ENCODE results near the gene COMMD7. TPM values are rescaled to one million over a fixed set of nuclear protein-coding genes. Genes with fewer than 3 reads are reported as not detected.

Gene COMMD7
- total RNA-seq, 1 experiment from 2014 or later: 23.5 TPM

DNA sequence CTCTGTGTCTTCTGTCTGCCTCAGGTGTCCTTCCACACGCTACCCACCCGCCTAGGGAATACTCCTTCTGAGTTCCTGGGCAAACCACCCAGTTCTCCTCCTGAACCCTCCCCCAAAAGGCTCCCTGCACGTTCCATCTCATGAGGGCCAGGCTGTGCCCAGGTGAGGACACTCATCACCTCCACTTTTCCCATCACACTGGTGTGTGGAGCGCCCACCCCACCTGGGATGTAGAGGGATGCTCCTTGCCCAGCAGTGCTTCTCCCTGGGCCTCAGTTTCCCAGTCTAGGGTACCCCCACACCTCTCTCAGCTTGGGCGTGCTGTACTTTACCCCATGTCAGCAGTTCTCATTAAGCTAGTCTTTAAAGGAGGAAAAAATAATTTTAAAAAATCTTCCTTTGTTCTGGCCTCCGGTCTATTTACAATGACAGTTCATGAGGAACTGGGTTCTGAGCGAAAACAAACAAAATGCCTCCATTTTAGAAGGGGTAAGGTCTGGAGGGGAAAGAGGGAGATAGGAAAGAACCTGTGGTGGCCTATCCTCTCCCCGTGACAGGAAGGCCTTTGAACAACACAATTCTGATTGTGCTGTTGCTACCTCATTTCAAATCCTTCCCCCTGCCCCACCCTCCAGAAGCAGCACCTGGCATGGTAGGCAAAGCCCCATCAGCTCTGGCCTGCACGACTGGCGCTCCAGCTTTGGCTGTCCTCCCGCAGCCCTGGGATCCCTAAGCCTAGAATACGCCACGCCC is 67.9 kb downstream of the COMMD7 start:
- ChIA-PET POLR2A (ENCODE audit: low non-redundant PET) (no interaction called here), CTCF (interaction anchor here (0.6 kb wide), 1 partner anchor 103 kb away, joined by 3 read pairs; no protein-coding TSS in a partner anchor)
- H3K9me3 ChIP-seq (ENCODE audit: low read depth, low read length, poor library complexity, severe bottlenecking): no peaks in the 10 kb centered on the region
- no peaks in the 10 kb centered on the region for H3K27me3 ChIP-seq (replicated peaks; ENCODE audit: insufficient read depth, low read depth, low read length, poor library complexity)
- no peak for DNase-seq (ENCODE audit: low spot score)
- TF ChIP-seq EZH2 (IDR thresholded peaks at IDR 0.05; ENCODE audit: borderline replicate concordance, low read depth, low read length, poor library complexity, severe bottlenecking): no peak
- TF ChIP-seq, protein P1, sequence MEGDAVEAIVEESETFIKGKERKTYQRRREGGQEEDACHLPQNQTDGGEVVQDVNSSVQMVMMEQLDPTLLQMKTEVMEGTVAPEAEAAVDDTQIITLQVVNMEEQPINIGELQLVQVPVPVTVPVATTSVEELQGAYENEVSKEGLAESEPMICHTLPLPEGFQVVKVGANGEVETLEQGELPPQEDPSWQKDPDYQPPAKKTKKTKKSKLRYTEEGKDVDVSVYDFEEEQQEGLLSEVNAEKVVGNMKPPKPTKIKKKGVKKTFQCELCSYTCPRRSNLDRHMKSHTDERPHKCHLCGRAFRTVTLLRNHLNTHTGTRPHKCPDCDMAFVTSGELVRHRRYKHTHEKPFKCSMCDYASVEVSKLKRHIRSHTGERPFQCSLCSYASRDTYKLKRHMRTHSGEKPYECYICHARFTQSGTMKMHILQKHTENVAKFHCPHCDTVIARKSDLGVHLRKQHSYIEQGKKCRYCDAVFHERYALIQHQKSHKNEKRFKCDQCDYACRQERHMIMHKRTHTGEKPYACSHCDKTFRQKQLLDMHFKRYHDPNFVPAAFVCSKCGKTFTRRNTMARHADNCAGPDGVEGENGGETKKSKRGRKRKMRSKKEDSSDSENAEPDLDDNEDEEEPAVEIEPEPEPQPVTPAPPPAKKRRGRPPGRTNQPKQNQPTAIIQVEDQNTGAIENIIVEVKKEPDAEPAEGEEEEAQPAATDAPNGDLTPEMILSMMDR (conservative IDR thresholded peaks at IDR 0.05; ENCODE audit: low read depth, low read length): no peak
- H3K4me3 ChIP-seq (ENCODE audit: low read depth, low read length, poor library complexity, severe bottlenecking): no peak overlapping the region
- intact Hi-C loops (cut with micrococcal nuclease; ENCODE audit: unreplicated experiment): loop anchor here (10.0 kb wide), 1 partner anchor 269 kb away; no protein-coding TSS in a partner anchor
- H3K27ac ChIP-seq (ENCODE audit: low read depth, low read length, poor library complexity, severe bottlenecking): no peak overlapping the region
- H3K36me3 ChIP-seq (ENCODE audit: insufficient read depth, low read length, poor library complexity, severe bottlenecking): no peaks in the 10 kb centered on the region
- BruUV-seq (replicated peaks): no TSS peak
- peaks cover 1% of the 10 kb centered on the region for H3K4me1 ChIP-seq (ENCODE audit: insufficient read depth, low read length, poor library complexity, severe bottlenecking)

DNA sequence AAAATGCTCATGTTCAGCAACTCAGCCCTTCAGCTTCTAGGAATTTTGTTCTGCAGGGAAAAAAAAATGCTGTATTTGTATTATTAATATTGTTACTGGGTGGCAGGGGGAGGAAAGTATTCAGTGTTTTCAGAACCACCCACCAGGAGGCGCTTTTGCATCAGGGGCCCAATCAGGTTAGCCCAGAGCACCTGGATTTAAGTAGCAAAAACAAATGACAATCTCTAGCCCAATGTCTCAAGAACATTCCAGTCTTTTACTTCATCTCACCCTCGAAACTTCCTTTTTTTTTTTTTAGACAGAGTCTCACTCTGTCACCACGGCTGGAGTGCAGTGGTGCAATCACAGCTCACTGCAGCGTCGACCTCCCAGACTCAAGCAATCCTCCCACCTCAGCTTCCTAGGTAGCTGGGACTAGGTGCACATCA is 68.9 kb downstream of the COMMD7 start:
- Histone ChIP-seq H3K27ac (ENCODE audit: low read depth, low read length, poor library complexity, severe bottlenecking) (no peak overlapping the region), H3K27me3 (replicated peaks; ENCODE audit: insufficient read depth, low read depth, low read length, poor library complexity) (no peaks in the 10 kb centered on the region), H3K4me1 (ENCODE audit: insufficient read depth, low read length, poor library complexity, severe bottlenecking) (no peaks in the 10 kb centered on the region), H3K9me3 (ENCODE audit: low read depth, low read length, poor library complexity, severe bottlenecking) (no peaks in the 10 kb centered on the region), H3K4me3 (ENCODE audit: low read depth, low read length, poor library complexity, severe bottlenecking) (no peak overlapping the region), H3K36me3 (ENCODE audit: insufficient read depth, low read length, poor library complexity, severe bottlenecking) (no peaks in the 10 kb centered on the region)
- ChIA-PET POLR2A (ENCODE audit: low non-redundant PET) (no interaction called here), CTCF (interaction anchor here (0.6 kb wide), 1 partner anchor 104 kb away, joined by 3 read pairs; no protein-coding TSS in a partner anchor)
- TF ChIP-seq EZH2 (IDR thresholded peaks at IDR 0.05; ENCODE audit: borderline replicate concordance, low read depth, low read length, poor library complexity, severe bottlenecking): no peak
- TF ChIP-seq, protein P1 (conservative IDR thresholded peaks at IDR 0.05; ENCODE audit: low read depth, low read length): peak; percentile 69
- DNase-seq (ENCODE audit: low spot score): peak; percentile 27
- intact Hi-C loops (cut with micrococcal nuclease; ENCODE audit: unreplicated experiment): loop anchor here (5.0 to 10.0 kb wide), 2 partner anchors 103 to 270 kb away; no protein-coding TSS in a partner anchor
- no TSS peak for BruUV-seq (replicated peaks)

GRCh38 chr20:32672982-32673851 is 70.0 kb downstream of the COMMD7 start:
- BruUV-seq (replicated peaks): no TSS peak
- H3K4me1 ChIP-seq (ENCODE audit: insufficient read depth, low read length, poor library complexity, severe bottlenecking): no peaks in the 10 kb centered on the region
- no peak overlapping the region for H3K27ac ChIP-seq (ENCODE audit: low read depth, low read length, poor library complexity, severe bottlenecking)
- no peaks in the 10 kb centered on the region for H3K9me3 ChIP-seq (ENCODE audit: low read depth, low read length, poor library complexity, severe bottlenecking)
- no peaks in the 10 kb centered on the region for H3K36me3 ChIP-seq (ENCODE audit: insufficient read depth, low read length, poor library complexity, severe bottlenecking)
- TF ChIP-seq, protein P1 (conservative IDR thresholded peaks at IDR 0.05; ENCODE audit: low read depth, low read length): no peak
- no peak for TF ChIP-seq EZH2 (IDR thresholded peaks at IDR 0.05; ENCODE audit: borderline replicate concordance, low read depth, low read length, poor library complexity, severe bottlenecking)
- intact Hi-C loops (cut with micrococcal nuclease; ENCODE audit: unreplicated experiment): loop anchor here (5.0 to 10.0 kb wide), 2 partner anchors 104 to 272 kb away; no protein-coding TSS in a partner anchor
- no peak for DNase-seq (ENCODE audit: low spot score)
- H3K27me3 ChIP-seq (replicated peaks; ENCODE audit: insufficient read depth, low read depth, low read length, poor library complexity): no peaks in the 10 kb centered on the region
- ChIA-PET CTCF (interaction anchor here (0.6 to 1.3 kb wide), 2 partner anchors 21 to 105 kb away, joined by 4 to 8 read pairs; no protein-coding TSS in a partner anchor), POLR2A (ENCODE audit: low non-redundant PET) (no interaction called here)
- no peak overlapping the region for H3K4me3 ChIP-seq (ENCODE audit: low read depth, low read length, poor library complexity, severe bottlenecking)
